ENCODE results near the gene PFN2.
"Not testable (repeated sequence)": the region's sequence is repeated elsewhere in the genome, so short reads cannot be mapped to it uniquely, and the experiment has no call there.

PFN2 gene

DNA sequence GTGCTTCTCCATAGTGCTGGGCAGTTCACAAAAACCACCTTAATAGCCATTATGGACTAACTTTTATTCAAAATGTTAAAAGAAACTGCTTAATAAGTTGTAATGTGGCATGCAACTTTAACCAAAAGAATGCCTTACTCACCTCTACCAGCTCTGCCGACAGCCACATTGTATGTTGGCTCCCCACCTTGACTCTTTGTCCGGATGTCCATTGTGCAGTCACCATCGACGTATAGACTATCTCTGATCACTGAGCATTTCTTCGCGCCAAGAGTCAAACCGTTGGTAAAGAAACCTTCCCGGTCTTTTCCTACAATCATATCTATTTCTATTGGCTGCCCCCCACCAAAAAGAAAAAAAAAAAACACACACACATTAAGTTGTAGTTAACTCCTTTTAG lies 2.5 kb downstream of the PFN2 start:
- no peak for DNase-seq (ENCODE audit: low spot score)

DNA sequence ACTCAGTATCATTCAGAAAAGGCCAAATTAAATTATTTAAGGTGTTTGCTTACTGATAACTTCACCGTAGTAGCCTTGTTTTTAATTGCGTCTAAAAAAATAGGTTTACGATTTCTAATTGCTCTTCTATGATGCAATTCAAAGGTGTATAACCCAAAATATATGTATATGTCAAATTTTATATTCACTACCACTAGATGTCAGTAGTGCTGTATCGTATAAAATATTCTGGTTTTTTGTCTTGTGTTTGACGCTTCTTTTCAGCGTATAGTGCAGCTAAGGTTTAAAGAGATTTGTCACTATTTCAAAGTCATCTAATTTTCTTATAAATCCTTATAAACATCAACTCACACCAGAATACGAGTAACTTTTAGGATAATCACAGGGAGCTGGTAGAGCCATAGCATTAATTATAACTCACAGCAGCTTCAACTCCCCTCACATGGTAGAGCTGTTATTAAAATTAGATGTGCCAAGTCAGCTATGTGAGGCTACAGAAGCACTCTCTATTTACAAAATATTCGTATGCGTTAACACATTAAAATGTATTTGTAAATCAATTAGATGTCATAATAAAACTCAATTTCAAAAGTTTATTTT lies 3.5 kb downstream of the PFN2 start:
- peak; percentile 31 for DNase-seq (ENCODE audit: low spot score)

DNA sequence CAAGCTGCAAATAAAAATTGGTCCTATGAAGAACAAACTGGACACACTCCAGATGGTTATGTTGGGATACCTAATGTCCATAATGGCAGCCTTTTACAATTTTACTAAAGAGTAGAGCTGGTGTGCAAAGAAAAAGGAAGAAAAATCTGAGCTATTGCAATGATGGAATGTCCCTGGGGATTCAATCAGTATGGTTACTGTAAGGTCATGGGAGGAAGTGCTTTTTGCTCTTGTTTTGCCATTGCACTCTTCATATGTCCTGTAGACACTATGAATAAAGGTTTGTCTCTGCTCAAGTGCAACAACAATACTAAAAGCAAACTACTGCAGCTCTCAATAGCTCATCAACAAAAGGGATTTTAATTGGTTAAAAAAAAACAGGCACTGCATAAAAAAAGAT lies 5.4 kb downstream of the PFN2 start:
- DNase-seq (ENCODE audit: low spot score): no peak

DNA sequence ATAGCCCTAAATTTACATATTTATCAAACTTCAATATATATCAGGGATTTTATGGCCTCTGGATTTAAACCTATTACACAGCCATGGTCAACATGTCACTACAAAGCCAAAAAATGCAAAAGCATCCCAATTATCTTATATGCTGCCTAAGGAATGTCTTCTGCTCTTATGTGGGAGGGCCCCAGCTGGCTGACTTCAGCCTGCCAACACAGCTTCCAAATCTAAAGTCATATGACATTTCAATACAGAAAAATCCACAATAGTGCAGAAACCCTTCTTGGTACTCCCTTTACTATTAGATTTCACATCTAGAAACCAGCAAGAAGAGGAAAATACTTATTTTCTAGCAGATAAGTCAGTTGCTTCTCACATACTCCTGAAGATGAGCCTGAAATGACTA lies 6.4 kb downstream of the PFN2 start:
- no peak for DNase-seq (ENCODE audit: low spot score)

DNA sequence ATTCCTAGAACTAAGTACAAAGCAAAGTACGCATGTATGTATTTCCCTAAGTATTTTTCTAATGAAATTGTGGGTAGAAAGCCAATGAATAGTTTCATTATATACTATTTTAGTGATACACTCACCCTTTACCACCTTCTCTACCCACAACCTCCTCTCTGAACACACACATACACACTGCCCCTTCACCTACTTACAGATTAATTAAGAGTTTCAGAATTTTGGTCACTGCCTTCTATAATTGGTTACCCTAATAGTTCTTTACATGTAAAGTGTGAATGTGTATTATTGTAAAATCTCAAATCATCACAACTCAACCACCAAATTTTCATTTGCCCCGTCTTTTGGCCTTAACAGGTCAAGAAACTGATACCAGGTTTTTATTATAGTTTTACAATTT lies 7.2 kb downstream of the PFN2 start:
- no peak for DNase-seq (ENCODE audit: low spot score)

GRCh38 chr3:149959443-149959842 lies 11.3 kb downstream of the PFN2 start:
- no peak for DNase-seq (ENCODE audit: low spot score)

DNA sequence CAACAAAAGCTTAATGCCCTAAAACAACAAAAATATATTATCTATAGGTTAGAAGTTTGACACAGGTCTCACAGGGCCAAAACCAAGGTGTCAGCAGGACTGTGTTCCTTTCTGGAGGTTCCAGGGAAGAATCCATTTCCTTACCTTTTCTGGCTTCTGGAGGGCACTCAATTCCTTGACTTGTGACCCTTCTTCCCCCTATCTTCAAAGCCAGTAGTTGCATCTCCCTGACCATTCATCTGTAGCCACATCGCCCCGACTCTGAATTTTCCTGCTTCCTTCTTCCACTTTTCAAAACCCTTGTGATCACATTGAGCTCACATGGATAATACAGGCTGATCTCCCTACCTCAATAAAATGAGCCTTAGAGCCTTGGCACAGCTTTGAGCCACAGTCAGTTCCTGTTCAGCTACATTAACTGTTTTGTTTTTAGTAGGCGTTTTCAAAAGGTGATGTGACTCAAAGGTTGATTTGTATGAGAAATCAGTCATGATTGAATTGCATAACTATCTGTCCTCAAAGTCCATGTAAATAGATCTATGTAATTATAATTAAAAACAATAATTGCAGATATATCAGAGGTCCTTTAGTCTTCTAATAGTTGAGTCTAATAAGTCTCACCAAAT lies 12.4 kb downstream of the PFN2 start:
- no peak for DNase-seq (ENCODE audit: low spot score)

DNA sequence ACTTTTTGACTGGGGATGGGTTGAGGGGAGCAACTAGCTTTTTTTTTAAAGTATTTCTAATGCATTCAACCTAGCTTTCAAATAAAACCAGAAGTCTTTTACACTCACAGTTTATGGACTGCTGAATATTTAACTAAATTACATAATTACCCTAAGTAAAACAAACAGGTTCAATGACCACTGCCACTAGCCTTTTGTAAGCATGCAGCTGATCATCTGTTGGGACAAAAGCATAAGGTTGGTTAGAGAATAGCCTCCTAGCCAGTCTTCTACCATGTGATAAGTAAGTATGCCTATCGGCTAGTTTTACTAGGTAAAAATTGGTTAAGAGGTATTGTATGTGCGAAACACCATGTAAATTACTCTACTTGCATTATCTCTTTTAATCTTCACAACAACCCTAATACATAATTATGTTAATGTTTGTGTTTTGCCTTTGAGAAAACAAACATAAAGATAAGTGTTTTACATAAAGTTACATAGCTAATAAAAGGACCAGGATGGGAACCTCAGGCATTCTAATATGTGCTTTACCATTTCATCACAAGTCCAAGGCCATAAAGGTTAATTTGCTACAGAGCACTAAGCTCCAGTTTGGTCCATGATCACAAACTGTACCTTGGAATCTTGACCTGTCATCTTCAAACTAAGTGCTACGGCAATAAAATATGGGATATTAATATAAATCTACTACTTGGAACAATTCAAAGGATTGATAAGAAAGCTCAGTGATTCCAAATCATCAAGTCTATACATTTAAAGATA lies 13.2 kb downstream of the PFN2 start:
- no peak for DNase-seq (ENCODE audit: low spot score)

GRCh38 chr3:149955449-149955848 lies 15.2 kb downstream of the PFN2 start:
- no peak for DNase-seq (ENCODE audit: low spot score)

GRCh38 chr3:149954812-149955211 lies 15.9 kb downstream of the PFN2 start:
- no peak for DNase-seq (ENCODE audit: low spot score)

DNA sequence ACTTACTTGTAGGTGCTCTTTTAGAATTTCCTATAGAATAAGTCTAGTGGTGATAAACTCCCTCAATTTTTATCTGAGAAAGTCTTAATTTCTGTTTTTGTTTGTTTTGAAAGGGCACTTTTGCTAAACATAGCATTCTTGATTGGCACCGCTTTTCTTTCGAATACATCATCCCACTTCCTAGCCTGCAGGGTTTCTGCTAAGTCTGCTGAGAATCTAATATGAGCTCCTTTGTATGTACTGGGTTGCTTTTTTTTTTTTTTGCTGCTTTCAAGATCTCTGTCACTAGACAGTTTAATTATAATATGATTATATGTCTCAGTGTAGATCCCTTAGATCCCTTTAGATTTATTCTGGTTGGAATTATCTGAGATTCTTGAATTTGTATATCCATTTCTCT lies 21.5 kb downstream of the PFN2 start:
- DNase-seq (ENCODE audit: low spot score): no peak

GRCh38 chr3:149947231-149947630 lies 23.5 kb downstream of the PFN2 start:
- no peak for DNase-seq (ENCODE audit: low spot score)

DNA sequence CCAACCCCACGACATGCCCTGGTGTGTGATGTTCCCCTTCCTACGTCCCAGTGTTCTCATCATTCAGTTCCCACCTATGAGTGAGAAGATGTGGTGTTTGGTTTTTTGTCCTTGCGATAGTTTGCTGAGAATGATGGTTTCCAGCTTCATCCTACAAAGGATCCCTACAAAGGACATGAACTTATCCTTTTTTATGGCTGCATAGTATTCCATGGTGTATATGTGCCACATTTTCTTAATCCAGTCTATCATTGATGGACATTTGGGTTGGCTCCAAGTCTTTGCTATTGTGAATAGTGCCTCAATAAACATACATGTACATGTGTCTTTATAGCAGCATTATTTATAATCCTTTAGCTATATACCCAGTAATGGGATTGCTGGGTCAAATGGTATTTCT lies 26.7 kb downstream of the PFN2 start:
- not testable (repeated sequence) for DNase-seq (ENCODE audit: low spot score)

DNA sequence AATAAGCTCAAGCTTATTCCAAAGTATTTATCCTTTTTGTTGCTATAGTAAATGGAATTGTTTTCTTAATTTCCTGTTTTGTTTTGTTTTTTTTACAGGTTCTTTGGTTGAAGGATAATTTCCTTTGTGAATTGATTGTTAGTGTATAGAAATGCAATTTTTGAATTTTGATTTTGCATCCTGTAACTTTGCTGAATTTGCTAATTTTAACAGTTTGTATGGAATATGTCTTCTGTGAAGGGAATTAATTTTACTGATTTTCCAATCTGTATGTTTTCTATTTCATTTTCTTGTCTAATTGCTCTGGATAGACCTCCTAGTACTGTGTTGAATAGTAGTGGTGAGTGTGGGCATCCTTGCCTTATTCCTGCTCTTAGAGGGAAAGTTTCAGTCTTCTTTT lies 28.3 kb downstream of the PFN2 start:
- DNase-seq (ENCODE audit: low spot score): no peak

GRCh38 chr3:149941946-149942345 lies 28.7 kb downstream of the PFN2 start:
- no peak for DNase-seq (ENCODE audit: low spot score)

DNA sequence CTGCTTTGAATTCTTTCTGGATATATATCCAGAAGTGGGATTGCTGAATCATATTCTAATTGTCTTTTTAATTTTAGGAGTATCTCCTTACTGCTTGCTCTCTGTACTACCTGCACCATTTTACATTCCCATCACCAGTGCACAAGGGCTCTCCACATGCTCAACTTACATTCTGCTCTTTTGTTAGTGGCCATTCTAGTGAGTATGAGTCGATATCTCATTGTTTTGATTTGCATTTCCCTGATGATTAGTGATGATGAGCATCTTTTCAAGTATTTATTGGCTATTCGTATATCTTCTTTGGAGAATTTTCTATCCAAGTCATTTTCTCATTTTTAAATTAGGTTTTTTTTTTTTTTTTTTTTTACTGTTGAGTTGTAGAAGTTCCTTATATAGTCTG lies 29.5 kb downstream of the PFN2 start:
- no peak for DNase-seq (ENCODE audit: low spot score)

DNA sequence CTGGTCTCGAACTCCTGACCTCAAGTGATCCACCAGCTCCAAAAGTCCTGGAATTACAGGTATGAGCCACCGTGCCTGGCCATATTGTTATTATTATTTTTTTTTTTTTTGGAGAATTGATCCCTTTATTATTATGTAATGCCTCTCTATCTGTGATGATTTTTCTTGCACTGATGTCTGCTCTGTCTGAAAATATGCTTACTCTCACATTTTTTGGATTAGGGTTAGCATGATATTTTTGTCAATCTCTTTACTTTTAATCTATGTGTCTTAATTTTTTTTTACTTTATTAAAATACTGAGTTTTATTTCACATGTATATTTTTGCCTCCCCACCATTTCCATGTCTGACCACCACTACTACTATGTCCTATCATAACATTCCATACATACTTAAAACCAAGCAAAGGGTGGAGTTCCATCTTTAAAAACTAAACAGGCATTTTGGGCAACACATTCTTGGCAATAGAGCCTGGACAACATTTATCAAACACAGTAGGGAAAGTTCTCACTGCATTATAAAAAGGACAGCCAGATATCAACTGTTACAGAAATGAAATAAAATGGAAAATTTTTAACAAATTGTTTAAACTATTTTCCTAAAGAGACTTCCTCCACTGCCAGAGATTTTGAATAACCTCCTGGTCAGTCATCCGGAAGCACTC lies 32.2 kb downstream of the PFN2 start:
- DNase-seq (ENCODE audit: low spot score): not testable (repeated sequence)

- DNase-seq (ENCODE audit: low spot score): peak; percentile 43
Observed at GRCh38 chr3:149936812-149937230, 33.9 kb downstream of the PFN2 start.

GRCh38 chr3:149934524-149934923 lies 36.2 kb downstream of the PFN2 start:
- DNase-seq (ENCODE audit: low spot score): no peak

GRCh38 chr3:149933858-149934257 lies 36.8 kb downstream of the PFN2 start:
- no peak for DNase-seq (ENCODE audit: low spot score)

DNA sequence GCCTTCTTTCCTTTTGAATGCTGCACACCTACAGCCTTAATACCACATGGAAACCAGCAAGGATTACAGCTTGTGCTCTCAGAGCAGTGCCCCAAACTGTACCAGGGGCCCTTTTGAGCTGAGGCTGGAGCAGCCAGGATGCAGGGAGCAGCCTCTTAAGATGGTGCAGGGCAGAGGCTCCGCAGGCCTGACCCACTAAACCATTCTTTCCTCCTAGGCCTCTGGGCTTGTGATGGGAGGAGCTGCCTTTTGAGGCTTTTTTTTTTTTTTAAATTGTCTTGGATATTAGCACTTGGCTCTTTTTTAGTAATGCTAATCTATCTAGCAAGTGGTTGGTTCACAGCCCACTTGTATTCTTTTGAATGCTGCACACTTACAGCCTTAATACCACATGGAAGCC lies 37.7 kb downstream of the PFN2 start:
- DNase-seq (ENCODE audit: low spot score): no peak

GRCh38 chr3:149920119-149920518 lies 50.6 kb downstream of the PFN2 start:
- no peak for DNase-seq (ENCODE audit: low spot score)

GRCh38 chr3:149919509-149919908 lies 51.2 kb downstream of the PFN2 start:
- no peak for DNase-seq (ENCODE audit: low spot score)
